GM19023 (cell line): Measurements from ENCODE around the gene NDOR1.
A peak's percentile ranks its signal among the peaks of the same experiment; 100 is the strongest.
"Not testable (repeated sequence)": the region's sequence is repeated elsewhere in the genome, so short reads cannot be mapped to it uniquely, and the experiment has no call there.

Experiments
- ATAC-seq: cut with Tn5 transposase; IDR thresholded peaks from one replicate; pipeline ENCODE4 v1.9.1; 2021; ENCODE audit warnings: mild to moderate bottlenecking, moderate library complexity; ENCODE audit not compliant: unreplicated experiment

The NDOR1 gene

GRCh38 chr9:137242269-137243203 is 37.0 kb downstream of the NDOR1 start:
- ATAC-seq: no peak

GRCh38 chr9:137243266-137243625 is 37.7 kb downstream of the NDOR1 start:
- ATAC-seq: not testable (repeated sequence)

GRCh38 chr9:137243626-137244485 is 38.4 kb downstream of the NDOR1 start:
- no peak for ATAC-seq

DNA sequence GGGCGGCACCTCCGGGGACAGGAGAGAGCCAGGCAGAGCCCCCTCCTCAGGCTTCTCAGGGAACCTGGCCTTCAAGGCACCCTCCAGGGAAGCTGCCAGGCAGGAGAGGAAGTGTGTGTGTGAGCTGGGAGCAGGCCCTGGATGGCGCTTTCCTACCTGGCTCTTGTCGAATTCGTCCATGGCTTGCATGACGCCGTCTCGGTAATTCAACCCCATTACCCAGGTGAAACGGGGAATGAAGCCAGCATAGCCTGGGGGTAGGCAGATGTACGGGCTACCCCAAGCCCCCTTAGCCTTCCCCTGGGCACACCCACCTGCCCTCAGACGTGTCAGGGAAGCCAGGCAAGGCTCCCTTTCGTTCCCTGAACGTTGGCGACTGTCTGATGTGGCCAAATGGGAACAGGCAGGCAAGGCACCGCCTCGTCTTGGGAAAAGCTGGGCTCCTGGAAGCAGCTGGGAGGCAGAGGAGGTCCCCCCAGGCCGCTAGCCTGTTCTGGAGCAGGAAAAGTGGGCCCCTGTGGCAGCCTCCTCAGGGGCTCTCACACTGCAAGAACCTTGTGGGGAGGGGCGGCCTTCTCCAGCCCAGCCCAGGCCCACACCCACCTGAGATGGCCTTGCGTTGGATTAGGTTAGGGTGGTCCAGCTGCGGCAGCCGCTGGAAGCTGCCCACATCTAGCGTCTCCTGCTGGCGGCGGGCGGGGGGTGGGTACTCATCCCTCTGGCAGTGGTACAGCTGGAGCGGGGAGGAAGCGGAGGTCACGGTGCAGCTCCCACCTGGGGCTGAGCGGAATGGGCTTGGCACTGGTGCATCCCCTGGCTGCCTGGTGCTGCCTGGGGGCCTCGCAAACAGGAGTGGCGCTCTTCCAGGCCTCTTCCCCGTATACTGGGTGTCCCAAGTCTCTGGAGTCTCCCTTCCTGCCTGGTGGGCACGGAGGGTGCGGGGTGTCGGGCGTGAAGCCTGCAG is 39.3 kb downstream of the NDOR1 start:
- no peak for ATAC-seq

- no peak for ATAC-seq
Measured at GRCh38 chr9:137245450-137246421, 40.2 kb downstream of the NDOR1 start.

- ATAC-seq: no peak
Measured at GRCh38 chr9:137247135-137247915, 41.8 kb downstream of the NDOR1 start.

DNA sequence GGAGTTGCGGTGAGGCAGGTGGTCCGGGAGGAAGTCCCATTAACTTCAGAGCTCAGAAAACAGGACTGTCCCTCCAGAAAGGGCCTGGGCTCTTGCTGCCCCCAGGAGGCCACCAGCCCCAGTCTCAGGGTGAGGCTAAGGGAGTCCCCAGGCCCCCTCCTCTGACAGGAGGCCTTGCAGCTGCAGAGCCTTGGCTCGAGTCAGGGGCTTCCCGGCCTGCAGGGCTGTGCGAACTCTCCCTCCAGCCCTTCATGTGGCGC is 42.3 kb downstream of the NDOR1 start:
- ATAC-seq: no peak

- no peak for ATAC-seq
Measured at GRCh38 chr9:137250329-137251193, 45.1 kb downstream of the NDOR1 start.

DNA sequence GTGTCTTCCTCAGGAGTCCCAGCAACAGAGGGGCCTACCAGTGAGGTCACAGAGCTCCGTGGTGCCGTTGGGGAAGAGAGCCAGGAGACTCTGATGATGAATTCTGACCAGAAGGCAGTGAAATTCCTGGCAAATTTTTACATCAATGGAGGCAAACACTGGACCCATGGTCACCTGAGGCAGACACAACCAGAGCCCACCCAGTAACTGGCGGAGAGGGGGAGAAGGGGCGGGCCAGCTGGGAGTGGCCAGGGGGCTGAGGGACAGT is 45.6 kb downstream of the NDOR1 start, which contains the start of gene STPG3:
STPG3 (plus strand) TSS at position 93 of the 268 bp plus-strand sequence; CDS start at position 94, 1 bp downstream.
- no peak for ATAC-seq

- ATAC-seq: no peak
Measured at GRCh38 chr9:137251490-137252268, 46.2 kb downstream of the NDOR1 start.

DNA sequence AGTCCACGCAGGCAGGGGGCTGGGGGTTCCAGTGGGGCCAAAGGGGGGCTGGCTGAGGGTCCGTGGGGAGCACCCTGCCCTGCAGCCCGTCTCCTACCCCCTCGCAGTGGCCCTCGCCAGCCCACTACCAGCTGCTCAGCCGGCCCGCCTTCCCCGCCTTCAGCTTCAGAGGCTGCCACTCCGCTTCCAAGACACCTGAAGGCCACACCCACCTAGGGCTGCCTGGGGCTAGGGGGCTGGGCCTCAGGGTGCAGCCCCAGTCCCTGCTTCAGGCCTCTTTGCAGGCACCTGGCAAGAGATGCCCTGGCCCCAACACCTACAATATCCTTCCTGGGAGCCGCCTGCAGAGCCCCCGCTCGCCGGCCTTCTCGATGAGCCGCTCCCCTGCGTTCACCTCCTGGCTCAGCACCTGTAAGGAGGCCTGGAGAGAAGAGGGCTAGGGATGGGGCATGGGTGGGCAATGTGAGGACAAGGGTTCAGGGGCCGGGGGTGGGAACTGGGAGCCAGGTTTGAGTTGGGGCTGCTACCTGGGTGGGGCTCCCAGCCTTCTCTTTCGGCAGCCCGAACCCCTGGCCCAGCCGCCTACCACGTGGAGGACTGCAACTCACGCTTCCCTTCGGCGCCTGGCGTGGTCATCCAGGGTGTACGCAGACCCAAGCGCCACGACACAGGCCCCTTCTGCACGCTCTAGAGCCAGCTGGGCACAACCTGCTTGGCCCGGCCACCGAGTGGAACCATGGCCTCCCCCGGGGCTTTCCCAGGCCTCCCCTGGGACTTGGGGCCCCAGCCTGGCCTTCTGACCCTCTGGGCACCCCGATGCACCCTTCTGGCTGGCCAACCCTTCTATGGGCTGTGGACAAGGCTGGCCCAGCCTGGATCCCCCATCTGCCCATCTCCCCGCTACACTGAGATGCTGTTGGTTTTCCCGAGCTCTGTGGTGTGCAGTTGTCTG is 47.3 kb downstream of the NDOR1 start:
- no peak for ATAC-seq

GRCh38 chr9:137253717-137254623 is 48.5 kb downstream of the NDOR1 start:
- ATAC-seq: no peak

- peak; percentile 75 for ATAC-seq
Measured at GRCh38 chr9:137254624-137255447, 49.3 kb downstream of the NDOR1 start, which contains the start of gene NELFB. Gene NELFB (plus strand): TSS chr9:137255327.

DNA sequence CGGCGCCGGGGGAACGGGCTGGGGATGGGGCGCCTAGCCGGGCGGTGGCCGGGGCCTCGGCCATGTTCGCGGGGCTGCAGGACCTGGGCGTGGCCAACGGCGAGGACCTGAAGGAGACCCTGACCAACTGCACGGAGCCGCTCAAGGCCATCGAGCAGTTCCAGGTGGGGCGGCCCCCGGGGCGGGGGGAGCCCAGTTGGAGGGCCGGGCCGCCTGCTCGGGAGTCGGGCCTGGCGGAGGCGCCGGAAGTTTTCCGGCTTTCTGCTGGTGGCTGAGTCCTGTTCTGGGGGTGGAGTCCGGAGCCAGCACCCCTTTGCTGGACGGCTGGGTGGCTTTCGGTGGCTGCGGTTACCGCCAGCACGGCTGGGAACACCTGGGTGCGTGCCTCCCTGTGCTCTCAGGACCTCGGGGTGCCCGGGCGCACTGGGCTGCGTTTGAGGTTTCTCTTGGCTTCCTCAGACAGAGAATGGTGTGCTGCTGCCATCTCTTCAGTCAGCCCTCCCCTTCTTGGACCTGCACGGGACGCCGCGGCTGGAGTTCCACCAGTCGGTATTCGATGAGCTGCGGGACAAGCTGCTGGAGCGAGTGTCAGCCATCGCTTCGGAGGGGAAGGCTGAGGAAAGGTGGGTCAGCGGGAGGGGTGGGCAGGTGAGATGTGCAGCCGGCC is 50.1 kb downstream of the NDOR1 start:
- peak; percentile 25 for ATAC-seq
